HCT116 (cell line): ENCODE data around the gene ZNF135. TPM values are rescaled to one million over a fixed set of nuclear protein-coding genes. Genes with fewer than 3 reads are reported as not detected.

ENCODE experiments used
- ATAC-seq: fragments of 200-7000 bp; cut with Tn5 transposase; 2 replicates; pipeline ENCODE4 v1.9.1; 2020; ENCODE audit warnings: mild to moderate bottlenecking, moderate library complexity
- BruUV-seq: library from RNA; stranded (reverse); fragments of 400-500 nt; replicated peaks from 2 replicates; lab custom pipeline; 2021; lab: Mats Ljungman, UMichigan
- CTCF ChIA-PET: fragments of 300-600 bp; sonication (Branson Sonifier 250); formaldehyde crosslinking; loops from one replicate; lab custom pipeline; 2021; ENCODE audit warnings: antibody characterized with exemption; lab: Charles Lee
- POLR2A ChIA-PET: fragments of 300-600, 350-600 bp; sonication (Branson Sonifier 250); formaldehyde crosslinking; loops from one replicate; lab custom pipeline; 2021; ENCODE audit warnings: antibody characterized with exemption; lab: Charles Lee
- RAD21 ChIA-PET, 2 experiments: fragments of 300-600 bp; sonication (Branson Sonifier 250); formaldehyde crosslinking; loops; one replicate each; lab custom pipeline; 2023; ENCODE audit warnings: low total read pairs in 2 of 2; ENCODE audit not compliant: uncharacterized antibody in 2 of 2, unreplicated experiment in 2 of 2, low non-redundant PET in 1 of 2; lab: Charles Lee
- DNase-seq: peaks from one replicate; pipeline ENCODE4 v3.0.0-alpha.2; 2010; ENCODE audit warnings: low read depth, low spot score
- H2AFZ ChIP-seq: fragments of 200-600 bp; shearing (Covaris generic), sonication (generic); 2 replicates; pipeline ENCODE4 v1.6.1; 2017; ENCODE audit warnings: low read depth, mixed run types, mixed read lengths, antibody characterized with exemption, low read length; ENCODE audit not compliant: poor library complexity, severe bottlenecking
- H3K27ac ChIP-seq: 2 replicates; pipeline ENCODE4 v1.5.1; 2012; ENCODE audit warnings: low read depth, low read length
- H3K27me3 ChIP-seq: fragments of 200-600 bp; sonication (generic); 2 replicates; pipeline ENCODE4 v1.6.1; 2016; ENCODE audit warnings: mixed run types, low read length, mixed read lengths; ENCODE audit not compliant: insufficient read depth
- H3K36me3 ChIP-seq, 2 experiments: fragments of 200-500 bp in 1 of 2; fragments of 200-600 bp in 1 of 2; sonication (Bioruptor generic) in 1 of 2; sonication (generic) in 1 of 2; 2 replicates each; pipeline versions ENCODE4 v1.5.1 to v1.6.1; 2014 to 2016; ENCODE audit warnings: low read length in 2 of 2, inconsistent platforms in 1 of 2, mixed read lengths in 1 of 2, mixed run types in 1 of 2; ENCODE audit not compliant: insufficient read depth in 2 of 2, control insufficient read depth in 1 of 2
- H3K4me1 ChIP-seq, 2 experiments: fragments of 200-600 bp in 1 of 2; sonication (generic) in 1 of 2; 2 replicates each; pipeline versions ENCODE4 v1.5.1 to v1.6.1; 2012 to 2017; ENCODE audit warnings: low read length in 2 of 2, inconsistent platforms in 1 of 2, mild to moderate bottlenecking in 1 of 2, mixed read lengths in 1 of 2, mixed run types in 1 of 2, moderate library complexity in 1 of 2; ENCODE audit not compliant: insufficient read depth in 2 of 2, control insufficient read depth in 1 of 2
- H3K4me2 ChIP-seq: fragments of 200-600 bp; sonication (generic); 2 replicates; pipeline ENCODE4 v1.6.1; 2017; ENCODE audit warnings: mixed run types, low read length, mixed read lengths
- H3K4me3 ChIP-seq, 2 experiments: fragments of 200-600 bp in 1 of 2; sonication (generic) in 1 of 2; replicated peaks in 1 of 2; 2 replicates each; pipeline ENCODE4 v1.5.1; 2011 to 2016; ENCODE audit warnings: low read length in 2 of 2, control low read depth in 1 of 2, low read depth in 1 of 2, mild to moderate bottlenecking in 1 of 2, mixed read lengths in 1 of 2, mixed run types in 1 of 2
- H3K79me2 ChIP-seq: fragments of 200-600 bp; sonication (generic); 2 replicates; pipeline ENCODE4 v1.6.1; 2017; ENCODE audit warnings: mild to moderate bottlenecking, mixed run types, low read length, moderate library complexity, mixed read lengths; ENCODE audit not compliant: insufficient read depth
- H3K9ac ChIP-seq: fragments of 200-600 bp; sonication (generic); 2 replicates; pipeline ENCODE4 v1.6.1; 2016; ENCODE audit warnings: low read length, mixed read lengths
- H3K9me2 ChIP-seq: fragments of 200-600 bp; sonication (generic), shearing (Covaris generic); 2 replicates; pipeline ENCODE4 v1.6.1; 2017; ENCODE audit warnings: mixed run types, mild to moderate bottlenecking, moderate library complexity; ENCODE audit not compliant: insufficient read depth
- H3K9me3 ChIP-seq, 2 experiments: fragments of 200-500 bp in 1 of 2; fragments of 200-600 bp in 1 of 2; sonication (Bioruptor generic) in 1 of 2; sonication (generic) in 1 of 2; 2 replicates each; pipeline ENCODE4 v1.6.1; 2014 to 2017; ENCODE audit warnings: low read length in 2 of 2, mixed read lengths in 2 of 2, inconsistent platforms in 1 of 2, low read depth in 1 of 2, mild to moderate bottlenecking in 1 of 2, mixed run types in 1 of 2, moderate library complexity in 1 of 2; ENCODE audit not compliant: control insufficient read depth in 1 of 2, insufficient read depth in 1 of 2
- H4K20me1 ChIP-seq: fragments of 200-600 bp; sonication (generic), shearing (Covaris generic); 2 replicates; pipeline ENCODE4 v1.6.1; 2017; ENCODE audit warnings: mixed run types, mild to moderate bottlenecking, moderate library complexity; ENCODE audit not compliant: insufficient read depth
- CEBPB ChIP-seq: IDR thresholded peaks from 2 replicates; pipeline ENCODE4 v1.6.1; 2012; ENCODE audit warnings: low read depth
- CTCF ChIP-seq, 3 experiments: fragments of 200-600 bp in 1 of 3; sonication (generic) in 1 of 3; IDR thresholded peaks in 2 of 3; conservative IDR thresholded peaks in 1 of 3; 2 replicates each; pipeline ENCODE4 v1.5.1; 2012 to 2017; ENCODE audit warnings: low read depth in 2 of 3, low read length in 2 of 3, antibody characterized with exemption in 1 of 3, borderline replicate concordance in 1 of 3, control low read depth in 1 of 3, mild to moderate bottlenecking in 1 of 3, mixed read lengths in 1 of 3, mixed run types in 1 of 3, moderate library complexity in 1 of 3; ENCODE audit not compliant: insufficient read depth in 1 of 3
- EGR1 ChIP-seq: IDR thresholded peaks from 2 replicates; pipeline ENCODE4 v1.6.1; 2012; ENCODE audit warnings: low read depth
- EZH2 ChIP-seq: fragments of 200-600 bp; sonication (generic); IDR thresholded peaks from 2 replicates; pipeline ENCODE4 v1.6.1; 2017; ENCODE audit warnings: antibody characterized with exemption, mixed run types
- EZH2phosphoT487 ChIP-seq: fragments of 200-600 bp; IDR thresholded peaks from 2 replicates; pipeline ENCODE4 v1.6.1; 2018; ENCODE audit warnings: antibody characterized with exemption, borderline replicate concordance
- FOSL1 ChIP-seq: IDR thresholded peaks from 2 replicates; pipeline ENCODE4 v1.6.1; 2012; ENCODE audit warnings: low read depth
- JUND ChIP-seq: IDR thresholded peaks from 2 replicates; pipeline ENCODE4 v1.6.1; 2012
- MAX ChIP-seq: IDR thresholded peaks from 2 replicates; pipeline ENCODE4 v1.6.1; 2012
- POLR2AphosphoS5 ChIP-seq: IDR thresholded peaks from 2 replicates; pipeline ENCODE4 v1.6.1; 2011; ENCODE audit warnings: mild to moderate bottlenecking, low read depth, low read length, moderate library complexity
- RAD21 ChIP-seq: IDR thresholded peaks from 2 replicates; pipeline ENCODE4 v1.6.1; 2012; ENCODE audit warnings: low read depth, mild to moderate bottlenecking
- SP1 ChIP-seq: IDR thresholded peaks from 2 replicates; pipeline ENCODE4 v1.6.1; 2012; ENCODE audit warnings: low read depth
- SRF ChIP-seq: IDR thresholded peaks from 2 replicates; pipeline ENCODE4 v1.6.1; 2012; ENCODE audit warnings: low read depth
- TCF7L2 ChIP-seq: IDR thresholded peaks from 2 replicates; pipeline ENCODE4 v1.7.0; 2011; ENCODE audit warnings: borderline replicate concordance, inconsistent platforms; ENCODE audit not compliant: insufficient read depth, insufficient read length; ENCODE audit errors: extremely low read depth
- YY1 ChIP-seq: IDR thresholded peaks from 2 replicates; pipeline ENCODE4 v1.6.1; 2011; ENCODE audit warnings: low read length, low read depth, moderate library complexity, mild to moderate bottlenecking; ENCODE audit not compliant: insufficient replicate concordance; ENCODE audit errors: extremely low read depth
- ZBTB33 ChIP-seq: IDR thresholded peaks from 2 replicates; pipeline ENCODE4 v1.6.1; 2011; ENCODE audit warnings: mild to moderate bottlenecking, low read length, moderate library complexity; ENCODE audit not compliant: insufficient replicate concordance; ENCODE audit errors: extremely low read depth
- ZFX ChIP-seq: fragments of 450-650 bp; IDR thresholded peaks from 2 replicates; pipeline ENCODE4 v1.6.1; 2017
- ZNF274 ChIP-seq: fragments of 200-500 bp; sonication (Bioruptor generic); IDR thresholded peaks from 2 replicates; pipeline ENCODE4 v1.6.1; 2014; ENCODE audit warnings: mild to moderate bottlenecking, low read depth, low read length, inconsistent platforms
- intact Hi-C: fragments of 100-400 bp; cut with micrococcal nuclease; formaldehyde crosslinking; loops from 2 replicates; pipeline ENCODE4 v1.10.0; 2022
- total RNA-seq: library from RNA; stranded (reverse); gene quantifications from one replicate; pipeline ENCODE4 v1.2.1, GENCODE V29; 2021; ENCODE audit not compliant: unreplicated experiment

The ZNF135 gene
- total RNA-seq, 1 experiment from 2014 or later = not detected

DNA sequence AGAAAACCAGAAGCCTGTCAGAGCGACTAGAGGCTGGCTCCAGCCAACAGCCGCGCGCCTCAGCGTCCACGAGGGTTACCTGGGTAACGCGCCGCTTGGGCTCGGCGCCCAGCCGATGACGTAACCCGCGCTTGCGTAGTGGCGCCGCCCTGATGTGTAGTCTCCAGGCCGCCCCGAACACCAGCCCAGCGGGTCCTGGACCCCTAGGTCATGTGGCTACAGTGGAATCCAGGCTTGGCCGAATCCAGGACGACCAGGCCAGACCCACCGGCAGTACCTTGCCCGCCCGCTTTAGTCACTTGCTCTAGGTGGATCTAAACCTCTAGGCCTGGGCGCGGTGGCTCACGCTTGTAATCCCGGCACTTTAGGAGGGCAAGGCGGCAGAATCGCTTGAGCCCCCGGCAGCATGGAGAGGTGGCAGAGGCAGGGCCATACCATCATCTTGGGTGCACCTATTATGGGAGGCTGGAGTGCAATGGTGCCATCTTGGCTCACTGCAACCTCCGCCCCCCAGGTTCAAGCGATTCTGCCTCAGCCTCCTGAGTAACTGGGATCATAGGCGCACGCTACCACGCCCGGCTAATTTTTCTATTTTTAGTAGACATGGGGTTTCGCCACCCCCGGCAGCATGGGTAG, 49.3 kb upstream of the ZNF135 start:
- RAD21 ChIA-PET = no interaction called here
- no peak for TF ChIP-seq EZH2phosphoT487
- no peak for TF ChIP-seq SRF
- no peak for TF ChIP-seq EGR1
- no peak for TF ChIP-seq CTCF (IDR thresholded peaks at IDR 0.05 in 2 of 3, conservative IDR thresholded peaks at IDR 0.05 in 1 of 3; ENCODE audit: borderline replicate concordance in 1 of 3, insufficient read depth in 1 of 3, low read depth in 2 of 3, low read length in 2 of 3)
- TF ChIP-seq ZBTB33 = no peak
- TF ChIP-seq CEBPB = no peak
- TF ChIP-seq JUND = no peak
- TF ChIP-seq ZNF274 = no peak
- no peak for TF ChIP-seq ZFX
- no peak for TF ChIP-seq YY1
- no peak for TF ChIP-seq TCF7L2
- no peak for TF ChIP-seq RAD21
- TF ChIP-seq FOSL1 = no peak
- TF ChIP-seq POLR2AphosphoS5 = no peak
- no peak for TF ChIP-seq MAX
- TF ChIP-seq SP1 = no peak
- no peak for TF ChIP-seq EZH2
- no TSS peak for BruUV-seq
- ATAC-seq (no peak), DNase-seq (no peak)
- no peaks in the 10 kb centered on the region for H3K36me3 ChIP-seq
- no peaks in the 10 kb centered on the region for H3K27me3 ChIP-seq
- H3K4me2 ChIP-seq = no peak overlapping the region
- H3K79me2 ChIP-seq = no peaks in the 10 kb centered on the region
- peaks cover 0 to 11% of the 10 kb centered on the region in 2 experiments; a peak in 2 of 4 replicates for H3K9me3 ChIP-seq
- H3K4me1 ChIP-seq = no peaks in the 10 kb centered on the region
- no peak overlapping the region for H3K27ac ChIP-seq
- H3K9me2 ChIP-seq = no peaks in the 10 kb centered on the region
- H3K4me3 ChIP-seq = no peak overlapping the region
- POLR2A ChIA-PET = no interaction called here
- CTCF ChIA-PET = no interaction called here
- no peak overlapping the region for H2AFZ ChIP-seq
- H3K9ac ChIP-seq = no peak overlapping the region
- intact Hi-C loops = no loop called here
- H4K20me1 ChIP-seq = no peaks in the 10 kb centered on the region
